ENCODE measurements around the gene SOX10.
"Not testable (repeated sequence)": the region's sequence is repeated elsewhere in the genome, so short reads cannot be mapped to it uniquely, and the experiment has no call there.

The SOX10 gene

GRCh38 chr22:37990301-37990700 lies 5.9 kb upstream of the SOX10 start:
- in situ Hi-C loops (cut with MboI; ENCODE audit: low pct_unique_long_range_greater_than_20kb, low sequenced_read_pairs): no loop called here
- DNase-seq: no peak

GRCh38 chr22:37989146-37990045 lies 5.0 kb upstream of the SOX10 start:
- DNase-seq: no peak
- in situ Hi-C loops (cut with MboI; ENCODE audit: low pct_unique_long_range_greater_than_20kb, low sequenced_read_pairs): no loop called here

DNA sequence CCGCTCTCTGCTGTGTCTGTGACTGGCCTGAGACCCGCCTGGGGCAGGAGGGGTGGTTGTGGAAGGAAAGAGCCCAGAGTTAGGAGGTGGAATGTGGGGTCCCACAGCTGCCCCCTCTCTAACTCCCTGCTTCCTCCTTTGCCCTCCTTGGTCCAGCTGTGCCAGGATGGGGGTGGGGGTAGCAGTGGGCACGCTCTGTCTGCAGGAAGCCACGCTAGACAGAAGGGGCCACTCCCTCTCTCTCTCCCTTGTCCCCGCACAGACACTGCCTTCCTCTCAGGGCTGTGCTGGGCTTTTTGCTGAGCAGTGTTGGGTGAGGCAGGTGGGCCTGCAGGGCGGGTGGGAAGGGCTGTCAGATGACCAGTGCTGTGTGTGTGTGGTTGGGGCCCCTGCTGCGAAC lies 2.0 kb upstream of the SOX10 start:
- no peak for DNase-seq
- in situ Hi-C loops (cut with MboI; ENCODE audit: low pct_unique_long_range_greater_than_20kb, low sequenced_read_pairs): no loop called here

- in situ Hi-C loops (cut with MboI; ENCODE audit: low pct_unique_long_range_greater_than_20kb, low sequenced_read_pairs): no loop called here
- no peak for DNase-seq
Observed at GRCh38 chr22:37985751-37986281, 1.5 kb upstream of the SOX10 start.

- DNase-seq: no peak
- in situ Hi-C loops (cut with MboI; ENCODE audit: low pct_unique_long_range_greater_than_20kb, low sequenced_read_pairs): no loop called here
Observed at GRCh38 chr22:37985050-37985585, 763 bp upstream of the SOX10 start.

- DNase-seq: no peak
- in situ Hi-C loops (cut with MboI; ENCODE audit: low pct_unique_long_range_greater_than_20kb, low sequenced_read_pairs): no loop called here
Observed at GRCh38 chr22:37982938-37983859, 1.2 kb downstream of the SOX10 start.

- DNase-seq: no peak
- in situ Hi-C loops (cut with MboI; ENCODE audit: low pct_unique_long_range_greater_than_20kb, low sequenced_read_pairs): no loop called here
Observed at GRCh38 chr22:37982151-37982785, 2.1 kb downstream of the SOX10 start.

- in situ Hi-C loops (cut with MboI; ENCODE audit: low pct_unique_long_range_greater_than_20kb, low sequenced_read_pairs): no loop called here
- DNase-seq: no peak
Observed at GRCh38 chr22:37981282-37982011, 2.9 kb downstream of the SOX10 start.

DNA sequence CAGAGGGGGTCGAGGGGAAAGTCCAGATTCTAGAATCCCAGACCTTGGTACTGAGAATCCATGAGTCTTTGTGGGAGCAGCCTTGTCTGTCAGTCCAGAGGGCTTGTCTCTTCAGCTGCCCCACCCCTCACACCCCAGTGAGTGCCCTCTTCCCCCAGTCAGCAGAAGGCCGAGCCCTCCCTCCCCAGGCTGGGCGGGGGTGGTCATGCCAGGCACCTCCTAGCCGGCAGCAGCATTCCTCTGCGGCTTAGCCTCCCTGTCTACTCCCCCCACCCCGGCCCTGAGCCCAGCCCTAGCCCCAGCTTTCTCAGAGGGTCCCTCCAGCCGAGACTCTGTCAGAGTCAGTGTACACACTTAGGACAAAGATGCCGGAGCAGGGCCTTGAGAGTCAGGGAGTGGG lies 4.6 kb downstream of the SOX10 start:
- in situ Hi-C loops (cut with MboI; ENCODE audit: low pct_unique_long_range_greater_than_20kb, low sequenced_read_pairs): no loop called here
- no peak for DNase-seq

- in situ Hi-C loops (cut with MboI; ENCODE audit: low pct_unique_long_range_greater_than_20kb, low sequenced_read_pairs): no loop called here
- DNase-seq: no peak
Observed at GRCh38 chr22:37976547-37976946, 7.8 kb downstream of the SOX10 start.

DNA sequence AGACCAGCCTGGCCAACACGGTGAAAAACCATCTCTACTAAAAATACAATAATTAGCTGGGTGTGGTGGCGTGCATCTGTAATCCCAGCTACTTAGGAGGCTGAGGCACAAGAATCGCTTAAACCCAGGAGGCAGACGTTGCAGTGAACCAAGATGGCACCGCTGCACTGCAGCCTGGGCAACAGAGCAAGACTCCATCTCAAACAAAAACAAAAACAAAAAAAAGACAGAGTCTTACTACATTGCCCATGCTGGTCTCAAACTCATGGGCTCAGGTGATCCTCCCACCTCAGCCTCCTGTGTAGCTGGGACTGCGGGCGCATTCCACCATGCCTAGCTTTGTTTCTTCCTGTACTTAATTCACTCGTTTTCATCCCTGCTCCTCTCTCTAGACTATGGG lies 8.3 kb downstream of the SOX10 start:
- in situ Hi-C loops (cut with MboI; ENCODE audit: low pct_unique_long_range_greater_than_20kb, low sequenced_read_pairs); DNase-seq: not testable (repeated sequence)

GRCh38 chr22:37975153-37975552 lies 9.2 kb downstream of the SOX10 start:
- DNase-seq: no peak
- in situ Hi-C loops (cut with MboI; ENCODE audit: low pct_unique_long_range_greater_than_20kb, low sequenced_read_pairs): no loop called here

DNA sequence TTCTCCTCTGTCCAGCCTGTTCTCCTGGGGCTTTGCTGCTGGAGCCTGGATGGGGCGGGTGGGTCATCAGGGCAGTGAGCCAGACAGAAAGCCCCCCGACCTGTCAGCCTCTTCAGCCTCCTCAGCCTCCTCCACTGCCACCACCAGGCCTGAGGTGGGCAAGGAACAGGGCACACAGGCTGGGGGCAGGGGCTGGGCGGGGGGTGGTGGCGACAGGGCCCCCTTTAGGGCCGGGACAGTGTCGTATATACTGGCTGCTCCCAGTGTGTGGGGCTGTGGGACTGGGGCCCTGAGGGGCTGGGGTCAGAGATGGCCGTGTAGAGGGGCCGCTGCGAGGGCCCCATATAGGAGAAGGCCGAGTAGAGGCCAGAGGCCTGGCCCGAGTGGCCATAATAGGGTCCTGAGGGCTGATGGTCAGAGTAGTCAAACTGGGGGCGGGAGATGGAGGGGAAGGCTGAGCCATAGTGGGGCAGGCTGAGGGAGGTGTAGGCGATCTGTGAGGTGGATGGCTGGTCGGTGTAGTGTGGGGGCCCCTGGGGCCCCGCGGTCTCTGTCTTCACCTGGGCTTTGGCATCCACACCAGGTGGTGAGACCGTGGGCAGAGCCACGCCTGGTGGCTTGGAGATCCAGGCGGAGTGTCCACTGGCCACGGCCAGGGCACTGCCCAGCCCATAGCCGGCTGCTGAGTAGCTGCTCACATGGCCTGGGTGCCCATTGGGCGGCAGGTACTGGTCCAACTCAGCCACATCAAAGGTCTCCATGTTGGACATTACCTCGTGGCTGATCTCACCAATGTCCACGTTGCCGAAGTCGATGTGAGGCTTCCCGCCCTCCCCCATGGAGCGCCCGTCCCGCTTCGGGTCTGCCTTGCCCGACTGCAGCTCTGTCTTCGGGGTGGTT lies 10.8 kb downstream of the SOX10 start:
- in situ Hi-C loops (cut with MboI; ENCODE audit: low pct_unique_long_range_greater_than_20kb, low sequenced_read_pairs): no loop called here

GRCh38 chr22:37972527-37972926 lies 11.8 kb downstream of the SOX10 start:
- no peak for DNase-seq
- in situ Hi-C loops (cut with MboI; ENCODE audit: low pct_unique_long_range_greater_than_20kb, low sequenced_read_pairs): no loop called here

More for the DNA sequence above, 10.8 kb downstream of the SOX10 start:
- DNase-seq: no peak

DNA sequence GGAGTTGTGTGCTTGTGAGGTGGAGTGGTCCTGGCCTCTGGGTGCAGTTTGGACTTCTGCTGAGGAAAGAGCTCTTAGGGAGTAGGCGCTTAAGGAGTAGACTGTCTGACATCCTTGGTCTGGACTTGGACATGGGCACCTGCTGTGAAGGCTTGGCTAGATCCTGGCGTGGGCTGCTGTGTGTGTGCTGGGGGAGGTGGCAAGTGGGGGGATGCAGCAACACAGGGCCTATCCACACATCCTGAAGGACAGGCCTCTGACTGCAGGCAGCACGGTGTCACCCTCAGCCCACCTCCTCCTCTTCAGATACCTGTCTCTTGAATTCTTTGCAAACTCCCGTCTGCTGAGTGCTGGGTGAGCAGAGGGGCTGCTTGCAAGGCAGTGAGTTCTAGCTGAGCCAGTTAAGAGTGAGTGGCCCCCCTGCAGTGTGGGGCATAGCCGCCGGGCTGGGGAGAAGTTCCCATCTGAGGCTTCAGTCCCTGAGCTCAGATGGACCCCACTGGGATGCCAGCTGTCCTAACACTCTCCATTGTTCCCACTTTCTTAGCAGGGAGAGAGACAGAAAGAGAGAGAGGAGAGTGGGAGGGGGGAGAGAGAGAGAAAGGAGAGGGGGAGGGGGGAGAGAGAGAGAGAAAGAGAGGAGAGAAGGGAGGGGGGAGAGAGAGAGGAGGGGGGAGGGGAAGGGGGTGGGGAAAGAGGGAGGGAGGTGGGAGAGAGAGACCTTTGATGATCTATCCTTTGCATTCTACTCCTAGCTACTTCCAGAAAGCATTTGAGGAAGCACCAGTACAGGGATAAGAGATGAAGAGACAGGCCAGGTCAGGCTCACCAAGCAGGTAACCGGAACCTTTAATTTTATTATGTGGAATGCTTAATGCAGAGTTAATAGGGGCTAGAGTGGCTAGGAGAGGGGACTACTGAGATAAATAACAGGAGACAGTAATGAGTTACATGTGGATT lies 12.6 kb downstream of the SOX10 start:
- no peak for DNase-seq
- in situ Hi-C loops (cut with MboI; ENCODE audit: low pct_unique_long_range_greater_than_20kb, low sequenced_read_pairs): no loop called here

DNA sequence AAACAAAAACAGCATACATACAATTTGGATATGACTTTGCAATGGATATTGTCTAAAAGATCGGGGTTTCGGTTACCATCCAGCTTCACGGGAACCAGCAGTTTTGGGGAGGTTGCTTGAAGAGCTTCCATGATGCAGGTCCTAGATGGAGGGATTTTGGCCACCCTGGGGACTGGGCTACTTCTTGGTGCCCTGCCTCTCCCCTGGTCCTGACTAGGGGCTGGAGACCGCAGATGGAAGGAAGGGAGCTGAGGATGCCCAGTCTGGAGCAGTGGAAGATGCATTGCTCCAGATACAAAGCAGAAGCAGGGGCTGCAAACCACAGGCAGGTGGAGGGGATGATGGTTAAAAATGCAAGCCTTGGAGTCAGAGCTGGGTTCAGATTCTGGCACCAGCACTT lies 13.5 kb downstream of the SOX10 start:
- no peak for DNase-seq
- in situ Hi-C loops (cut with MboI; ENCODE audit: low pct_unique_long_range_greater_than_20kb, low sequenced_read_pairs): no loop called here

Measured in KBM-7 (cell line).